HepG2 (cell line): ENCODE results near the gene TMUB1. TPM values are rescaled to one million over a fixed set of nuclear protein-coding genes. Genes with fewer than 3 reads are reported as not detected.
A peak's percentile ranks its signal among the peaks of the same experiment; 100 is the strongest.

Source experiments
- ATAC-seq: fragments of 200-7000 bp; cut with Tn5 transposase; 3 replicates; pipeline ENCODE4 v1.9.1; 2020; ENCODE audit warnings: mild to moderate bottlenecking, moderate library complexity
- BruUV-seq: library from RNA; stranded (reverse); fragments of 400-500 nt; replicated peaks from 2 replicates; lab custom pipeline; 2021; lab: Mats Ljungman, UMichigan
- CTCF ChIA-PET: fragments of 300-600 bp; formaldehyde crosslinking; extraction: SDS; loops from one replicate; lab custom pipeline; 2021; ENCODE audit warnings: low total read pairs, inconsistent platforms, low intra/inter-chr PET ratio; lab: Yijun Ruan, JAX
- POLR2A ChIA-PET: fragments of 350-600 bp; sonication (Branson Sonifier 250); formaldehyde crosslinking; loops from one replicate; lab custom pipeline; 2020; ENCODE audit warnings: antibody characterized with exemption, inconsistent platforms; lab: Yijun Ruan, JAX
- DNase-seq: peaks from one replicate; pipeline ENCODE4 v3.0.0-alpha.2; 2015; ENCODE audit warnings: low spot score
- FAIRE-seq: peaks from 3 replicates; lab custom pipeline; 2011; peaks lifted over from hg19 to GRCh38; lab: Jason Lieb, UNC
- H2AFZ ChIP-seq: one replicate; pipeline ENCODE4 v1.6.1; 2011; ENCODE audit warnings: low read length, inconsistent platforms
- H3K27ac ChIP-seq: fragments of 300-600 bp; 3 replicates; pipeline ENCODE4 v1.8.0; 2011; ENCODE audit warnings: mixed run types, mild to moderate bottlenecking, mixed read lengths, low read length, inconsistent platforms; ENCODE audit not compliant: insufficient read depth; ENCODE audit errors: extremely low read length
- H3K27me3 ChIP-seq, 2 experiments: fragments of 200-600 bp in 1 of 2; 2 replicates in 1 of 2; 3 replicates in 1 of 2; pipeline versions ENCODE4 v1.6.0 to v1.8.0; 2011; ENCODE audit warnings: low read length in 2 of 2, mild to moderate bottlenecking in 2 of 2, moderate library complexity in 2 of 2, inconsistent platforms in 1 of 2; ENCODE audit not compliant: insufficient read depth in 2 of 2, control insufficient read depth in 1 of 2
- H3K36me3 ChIP-seq, 2 experiments: fragments of 200-600 bp in 1 of 2; replicated peaks in 1 of 2; 2 replicates in 1 of 2; 3 replicates in 1 of 2; pipeline versions ENCODE4 v1.5.1 to v1.8.0; 2011; ENCODE audit warnings: low read length in 2 of 2, inconsistent platforms in 1 of 2; ENCODE audit not compliant: insufficient read depth in 2 of 2, control insufficient read depth in 1 of 2
- H3K4me1 ChIP-seq: 2 replicates; pipeline ENCODE4 v1.5.1; 2012; ENCODE audit warnings: low read length, inconsistent platforms; ENCODE audit not compliant: insufficient read depth
- H3K4me2 ChIP-seq: 2 replicates; pipeline ENCODE4 v1.6.0; 2011; ENCODE audit warnings: low read depth, low read length, inconsistent platforms
- H3K4me3 ChIP-seq, 3 experiments: fragments of 200-600 bp in 1 of 3; sonication (generic), shearing (Covaris generic) in 1 of 3; replicated peaks in 1 of 3; 2 replicates each; pipeline ENCODE4 v1.5.1; 2011 to 2016; ENCODE audit warnings: low read length in 3 of 3, inconsistent platforms in 2 of 3, low read depth in 2 of 3, mild to moderate bottlenecking in 2 of 3, control low read depth in 1 of 3, mixed read lengths in 1 of 3; ENCODE audit not compliant: insufficient read depth in 1 of 3
- H3K79me2 ChIP-seq: one replicate; pipeline ENCODE4 v1.6.1; 2011; ENCODE audit warnings: low read length, inconsistent platforms; ENCODE audit not compliant: insufficient read depth
- H3K9ac ChIP-seq: 2 replicates; pipeline ENCODE4 v1.6.0; 2011; ENCODE audit warnings: mild to moderate bottlenecking, low read depth, low read length, inconsistent platforms; ENCODE audit not compliant: insufficient read depth
- H3K9me3 ChIP-seq: 2 replicates; pipeline ENCODE4 v1.5.1; 2012; ENCODE audit warnings: mild to moderate bottlenecking, low read length
- H4K20me1 ChIP-seq: 2 replicates; pipeline ENCODE4 v1.6.0; 2011; ENCODE audit warnings: inconsistent platforms, mild to moderate bottlenecking, low read length, moderate library complexity; ENCODE audit not compliant: insufficient read depth
- ETV5 ChIP-seq: IDR thresholded peaks from 2 replicates; pipeline ENCODE4 v1.6.1; 2018; ENCODE audit warnings: missing biosample characterization, missing genetic modification reagents, inconsistent platforms, borderline replicate concordance
- GABPB1 ChIP-seq: IDR thresholded peaks from 2 replicates; pipeline ENCODE4 v1.6.1; 2016; ENCODE audit warnings: mild to moderate bottlenecking, missing genetic modification reagents, moderate library complexity, missing compliant biosample characterization
- HDAC1 ChIP-seq: sonication (generic); formaldehyde crosslinking; IDR thresholded peaks from 2 replicates; pipeline ENCODE4 v1.5.1; 2020; ENCODE audit warnings: mild to moderate bottlenecking, missing genetic modification reagents
- HOXD1 ChIP-seq: sonication (generic); formaldehyde crosslinking; IDR thresholded peaks from 2 replicates; pipeline ENCODE4 v1.5.0; 2020; ENCODE audit warnings: missing genetic modification reagents
- KDM2A ChIP-seq: sonication (generic); formaldehyde crosslinking; IDR thresholded peaks from 2 replicates; pipeline ENCODE4 v1.4.0; 2020; ENCODE audit warnings: low read depth, missing genetic modification reagents, borderline replicate concordance
- WGBS: methylation state at CpG from one replicate; pipeline ENCODE4 v1.1.6; 2017; ENCODE audit warnings: low lambda C conversion rate; 5-methylcytosine and 5-hydroxymethylcytosine counted together
- in situ Hi-C: cut with HindIII; loops from 2 replicates; pipeline ENCODE4 v1.10.0; 2017; ENCODE audit warnings: low pct_unique_long_range_greater_than_20kb; ENCODE audit not compliant: extremely low pct_ligation_motif_present
- intact Hi-C: fragments of 100-400 bp; cut with micrococcal nuclease; formaldehyde crosslinking; loops from one replicate; pipeline ENCODE4 v1.10.0; 2022; ENCODE audit not compliant: unreplicated experiment
- polyA plus RNA-seq, 8 experiments: library from polyadenylated mRNA; depleted of rRNA in 3 of 8; stranded (reverse) in 7 of 8; unstranded in 1 of 8; fragments of >200 nt; fragmentation: Illumina TruSeq in 4 of 8; extraction: Trizol in 4 of 8; gene quantifications; 2 replicates each; pipeline versions ENCODE4 v1.2.1 to v1.2.3, GENCODE V29; 2011 to 2016; ENCODE audit warnings: low read depth in 4 of 8, missing spikeins in 1 of 8, mixed read lengths in 1 of 8; ENCODE audit not compliant: insufficient read depth in 1 of 8
- total RNA-seq, 5 experiments: library from RNA; depleted of rRNA; stranded (reverse); fragments of >200 nt; fragmentation: Illumina TruSeq; extraction: Trizol; gene quantifications; 2 replicates each; pipeline ENCODE4 v1.2.3, GENCODE V29; 2016; ENCODE audit warnings: low read depth in 1 of 5
- TF ChIP-seq, protein P1 (sequence below): sonication (generic); formaldehyde crosslinking; IDR thresholded peaks from 2 replicates; pipeline ENCODE4 v1.5.0; 2020; ENCODE audit warnings: mild to moderate bottlenecking, missing genetic modification reagents
- TF ChIP-seq, protein P2 (sequence below): sonication (generic); formaldehyde crosslinking; IDR thresholded peaks from 2 replicates; pipeline ENCODE4 v1.4.0; 2020; ENCODE audit warnings: missing genetic modification reagents
- TF ChIP-seq, protein P3 (sequence below): sonication (generic); formaldehyde crosslinking; IDR thresholded peaks from 2 replicates; pipeline ENCODE4 v1.4.0; 2020; ENCODE audit warnings: missing genetic modification reagents
- TF ChIP-seq, protein P4 (sequence below), 2 experiments: IDR thresholded peaks; 2 replicates each; pipeline ENCODE4 v1.6.1; 2011 to 2012; ENCODE audit warnings: low read length in 2 of 2, borderline replicate concordance in 1 of 2, low read depth in 1 of 2, mild to moderate bottlenecking in 1 of 2, moderate library complexity in 1 of 2

TMUB1 gene
- total and polyA plus RNA-seq, 2 of the 13 experiments (the other 11 are each of a cell fraction or from before 2014, with no cell fraction given): 44.8 to 51.6 TPM

DNA sequence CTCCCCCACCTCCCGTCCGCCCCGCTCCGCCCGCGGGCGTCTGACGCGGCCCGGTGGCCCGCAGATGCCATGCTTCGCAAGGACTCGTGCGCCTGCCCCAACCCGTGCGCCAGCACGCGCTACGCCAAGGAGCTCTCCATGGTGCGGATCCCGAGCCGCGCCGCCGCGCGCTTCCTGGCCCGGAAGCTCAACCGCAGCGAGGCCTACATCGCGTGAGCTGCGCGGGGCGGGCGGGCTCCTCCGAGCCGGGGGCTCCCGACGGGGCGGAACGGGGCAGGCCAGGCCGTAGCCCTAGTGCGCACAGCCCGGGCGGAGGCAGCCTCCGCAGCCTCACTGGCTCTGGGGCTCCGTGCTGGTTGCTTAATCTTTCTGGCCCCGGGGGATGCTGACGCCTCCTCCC lies 32.2 kb downstream of the TMUB1 start:
- ATAC-seq (peak; percentile 42), FAIRE-seq (no peak), DNase-seq (no peak)
- Histone ChIP-seq H2AFZ (no peak overlapping the region), H3K4me3 (no peak overlapping the region), H3K9ac (no peak overlapping the region), H3K36me3 (0 out of 5 replicates have a peak, but pooled peaks cover 0 to 2% of the 10 kb centered on the region in 2 experiments), H3K27me3 (peaks cover 1 to 12% of the 10 kb centered on the region in 2 experiments; a peak in 3 of 5 replicates), H3K9me3 (no peaks in the 10 kb centered on the region), H4K20me1 (no peaks in the 10 kb centered on the region), H3K79me2 (no peaks in the 10 kb centered on the region), H3K4me1 (peaks cover 4% of the 10 kb centered on the region), H3K27ac (no peak overlapping the region), H3K4me2 (no peak overlapping the region)
- 62% methylated on average over 8 of the region's 50 CpGs for WGBS
- ChIA-PET CTCF (no interaction called here), POLR2A (interaction anchor here (1.0 kb wide), 1 partner anchor 12 kb away, joined by 5 read pairs; no protein-coding TSS in a partner anchor)
- in situ Hi-C loops: no loop called here
- intact Hi-C loops: no loop called here
- no TSS peak for BruUV-seq
- TF ChIP-seq, protein P1, sequence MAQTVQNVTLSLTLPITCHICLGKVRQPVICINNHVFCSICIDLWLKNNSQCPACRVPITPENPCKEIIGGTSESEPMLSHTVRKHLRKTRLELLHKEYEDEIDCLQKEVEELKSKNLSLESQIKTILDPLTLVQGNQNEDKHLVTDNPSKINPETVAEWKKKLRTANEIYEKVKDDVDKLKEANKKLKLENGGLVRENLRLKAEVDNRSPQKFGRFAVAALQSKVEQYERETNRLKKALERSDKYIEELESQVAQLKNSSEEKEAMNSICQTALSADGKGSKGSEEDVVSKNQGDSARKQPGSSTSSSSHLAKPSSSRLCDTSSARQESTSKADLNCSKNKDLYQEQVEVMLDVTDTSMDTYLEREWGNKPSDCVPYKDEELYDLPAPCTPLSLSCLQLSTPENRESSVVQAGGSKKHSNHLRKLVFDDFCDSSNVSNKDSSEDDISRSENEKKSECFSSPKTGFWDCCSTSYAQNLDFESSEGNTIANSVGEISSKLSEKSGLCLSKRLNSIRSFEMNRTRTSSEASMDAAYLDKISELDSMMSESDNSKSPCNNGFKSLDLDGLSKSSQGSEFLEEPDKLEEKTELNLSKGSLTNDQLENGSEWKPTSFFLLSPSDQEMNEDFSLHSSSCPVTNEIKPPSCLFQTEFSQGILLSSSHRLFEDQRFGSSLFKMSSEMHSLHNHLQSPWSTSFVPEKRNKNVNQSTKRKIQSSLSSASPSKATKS (CRISPR knock-in tag): no peak
- TF ChIP-seq, protein P2, sequence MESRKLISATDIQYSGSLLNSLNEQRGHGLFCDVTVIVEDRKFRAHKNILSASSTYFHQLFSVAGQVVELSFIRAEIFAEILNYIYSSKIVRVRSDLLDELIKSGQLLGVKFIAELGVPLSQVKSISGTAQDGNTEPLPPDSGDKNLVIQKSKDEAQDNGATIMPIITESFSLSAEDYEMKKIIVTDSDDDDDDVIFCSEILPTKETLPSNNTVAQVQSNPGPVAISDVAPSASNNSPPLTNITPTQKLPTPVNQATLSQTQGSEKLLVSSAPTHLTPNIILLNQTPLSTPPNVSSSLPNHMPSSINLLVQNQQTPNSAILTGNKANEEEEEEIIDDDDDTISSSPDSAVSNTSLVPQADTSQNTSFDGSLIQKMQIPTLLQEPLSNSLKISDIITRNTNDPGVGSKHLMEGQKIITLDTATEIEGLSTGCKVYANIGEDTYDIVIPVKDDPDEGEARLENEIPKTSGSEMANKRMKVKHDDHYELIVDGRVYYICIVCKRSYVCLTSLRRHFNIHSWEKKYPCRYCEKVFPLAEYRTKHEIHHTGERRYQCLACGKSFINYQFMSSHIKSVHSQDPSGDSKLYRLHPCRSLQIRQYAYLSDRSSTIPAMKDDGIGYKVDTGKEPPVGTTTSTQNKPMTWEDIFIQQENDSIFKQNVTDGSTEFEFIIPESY (CRISPR knock-in tag): peak; percentile 88
- peak; percentile 57; the same call in 1 of the 2 replicates for TF ChIP-seq GABPB1
- TF ChIP-seq, protein P3, sequence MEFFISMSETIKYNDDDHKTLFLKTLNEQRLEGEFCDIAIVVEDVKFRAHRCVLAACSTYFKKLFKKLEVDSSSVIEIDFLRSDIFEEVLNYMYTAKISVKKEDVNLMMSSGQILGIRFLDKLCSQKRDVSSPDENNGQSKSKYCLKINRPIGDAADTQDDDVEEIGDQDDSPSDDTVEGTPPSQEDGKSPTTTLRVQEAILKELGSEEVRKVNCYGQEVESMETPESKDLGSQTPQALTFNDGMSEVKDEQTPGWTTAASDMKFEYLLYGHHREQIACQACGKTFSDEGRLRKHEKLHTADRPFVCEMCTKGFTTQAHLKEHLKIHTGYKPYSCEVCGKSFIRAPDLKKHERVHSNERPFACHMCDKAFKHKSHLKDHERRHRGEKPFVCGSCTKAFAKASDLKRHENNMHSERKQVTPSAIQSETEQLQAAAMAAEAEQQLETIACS (CRISPR knock-in tag): peak; percentile 24; the same call in 1 of the 2 replicates
- TF ChIP-seq KDM2A (CRISPR knock-in tag): peak; percentile 61; the same call in 1 of the 2 replicates
- no peak for TF ChIP-seq HOXD1 (CRISPR knock-in tag)
- 0 out of 2 replicates have a peak, but pooled peaks have one; percentile 16 for TF ChIP-seq ETV5
- TF ChIP-seq, protein P4, sequence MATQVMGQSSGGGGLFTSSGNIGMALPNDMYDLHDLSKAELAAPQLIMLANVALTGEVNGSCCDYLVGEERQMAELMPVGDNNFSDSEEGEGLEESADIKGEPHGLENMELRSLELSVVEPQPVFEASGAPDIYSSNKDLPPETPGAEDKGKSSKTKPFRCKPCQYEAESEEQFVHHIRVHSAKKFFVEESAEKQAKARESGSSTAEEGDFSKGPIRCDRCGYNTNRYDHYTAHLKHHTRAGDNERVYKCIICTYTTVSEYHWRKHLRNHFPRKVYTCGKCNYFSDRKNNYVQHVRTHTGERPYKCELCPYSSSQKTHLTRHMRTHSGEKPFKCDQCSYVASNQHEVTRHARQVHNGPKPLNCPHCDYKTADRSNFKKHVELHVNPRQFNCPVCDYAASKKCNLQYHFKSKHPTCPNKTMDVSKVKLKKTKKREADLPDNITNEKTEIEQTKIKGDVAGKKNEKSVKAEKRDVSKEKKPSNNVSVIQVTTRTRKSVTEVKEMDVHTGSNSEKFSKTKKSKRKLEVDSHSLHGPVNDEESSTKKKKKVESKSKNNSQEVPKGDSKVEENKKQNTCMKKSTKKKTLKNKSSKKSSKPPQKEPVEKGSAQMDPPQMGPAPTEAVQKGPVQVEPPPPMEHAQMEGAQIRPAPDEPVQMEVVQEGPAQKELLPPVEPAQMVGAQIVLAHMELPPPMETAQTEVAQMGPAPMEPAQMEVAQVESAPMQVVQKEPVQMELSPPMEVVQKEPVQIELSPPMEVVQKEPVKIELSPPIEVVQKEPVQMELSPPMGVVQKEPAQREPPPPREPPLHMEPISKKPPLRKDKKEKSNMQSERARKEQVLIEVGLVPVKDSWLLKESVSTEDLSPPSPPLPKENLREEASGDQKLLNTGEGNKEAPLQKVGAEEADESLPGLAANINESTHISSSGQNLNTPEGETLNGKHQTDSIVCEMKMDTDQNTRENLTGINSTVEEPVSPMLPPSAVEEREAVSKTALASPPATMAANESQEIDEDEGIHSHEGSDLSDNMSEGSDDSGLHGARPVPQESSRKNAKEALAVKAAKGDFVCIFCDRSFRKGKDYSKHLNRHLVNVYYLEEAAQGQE (IDR thresholded peaks at IDR 0.05; ENCODE audit: borderline replicate concordance in 1 of 2, low read depth in 1 of 2, low read length in 2 of 2): peak; percentile 81 to 91
- peak; percentile 35; the same call in 1 of the 2 replicates for TF ChIP-seq HDAC1 (CRISPR knock-in tag)
